H9 (cell line): Measurements from ENCODE around the gene TAS1R1. TPM values are rescaled to one million over a fixed set of nuclear protein-coding genes. Genes with fewer than 3 reads are reported as not detected.

Experiments used
- DNase-seq: peaks from one replicate; pipeline ENCODE4 v3.0.0-alpha.2; 2017
- H2AFZ ChIP-seq: one replicate; pipeline ENCODE4 v1.6.1; 2013; ENCODE audit warnings: mild to moderate bottlenecking, low read length, control low read depth, moderate library complexity
- H2AK5ac ChIP-seq: 2 replicates; pipeline ENCODE4 v1.6.1; 2013; ENCODE audit warnings: low read length, control low read depth, mixed read lengths; ENCODE audit not compliant: insufficient read length
- H2BK120ac ChIP-seq: one replicate; pipeline ENCODE4 v1.6.1; 2013; ENCODE audit warnings: low read depth, mild to moderate bottlenecking, low read length, control low read depth, inconsistent platforms; ENCODE audit not compliant: poor library complexity, severe bottlenecking
- H2BK12ac ChIP-seq: 2 replicates; pipeline ENCODE4 v1.6.1; 2013; ENCODE audit warnings: low read length, control low read depth, mixed read lengths, low read depth; ENCODE audit not compliant: insufficient read length
- H2BK15ac ChIP-seq: 2 replicates; pipeline ENCODE4 v1.6.1; 2013; ENCODE audit warnings: low read depth, low read length, control low read depth
- H2BK20ac ChIP-seq: one replicate; pipeline ENCODE4 v1.6.1; 2013; ENCODE audit warnings: low read depth, mild to moderate bottlenecking, low read length, control low read depth, inconsistent platforms; ENCODE audit not compliant: poor library complexity, severe bottlenecking
- H2BK5ac ChIP-seq: 2 replicates; pipeline ENCODE4 v1.6.1; 2013; ENCODE audit warnings: low read length, control low read depth, mixed read lengths; ENCODE audit not compliant: insufficient read length
- H3K14ac ChIP-seq: 2 replicates; pipeline ENCODE4 v1.6.1; 2013; ENCODE audit warnings: low read length, control low read depth; ENCODE audit not compliant: insufficient read depth
- H3K18ac ChIP-seq: 2 replicates; pipeline ENCODE4 v1.6.1; 2013; ENCODE audit warnings: low read depth, mild to moderate bottlenecking, mixed read lengths, low read length, control low read depth; ENCODE audit not compliant: insufficient read length
- H3K23ac ChIP-seq: 2 replicates; pipeline ENCODE4 v1.6.1; 2013; ENCODE audit warnings: low read length, control low read depth, mixed read lengths, low read depth; ENCODE audit not compliant: insufficient read length
- H3K23me2 ChIP-seq: 2 replicates; pipeline ENCODE4 v1.6.1; 2013; ENCODE audit warnings: low read depth, mild to moderate bottlenecking, mixed read lengths, low read length, control low read depth; ENCODE audit not compliant: insufficient read length, poor library complexity, severe bottlenecking
- H3K27ac ChIP-seq: 2 replicates; pipeline ENCODE4 v1.5.1; 2013; ENCODE audit warnings: low read length, control low read depth, mixed read lengths, low read depth; ENCODE audit not compliant: insufficient read length
- H3K27me3 ChIP-seq: 2 replicates; pipeline ENCODE4 v1.6.1; 2013; ENCODE audit warnings: low read length, control low read depth, inconsistent platforms; ENCODE audit not compliant: insufficient read depth
- H3K4ac ChIP-seq: 2 replicates; pipeline ENCODE4 v1.6.1; 2013; ENCODE audit warnings: low read depth, mild to moderate bottlenecking, control low read depth, inconsistent platforms, low read length, moderate library complexity
- H3K4me1 ChIP-seq: 2 replicates; pipeline ENCODE4 v1.6.1; 2013; ENCODE audit warnings: low read length, control low read depth, inconsistent platforms; ENCODE audit not compliant: insufficient read depth
- H3K4me2 ChIP-seq: 2 replicates; pipeline ENCODE4 v1.6.1; 2013; ENCODE audit warnings: low read length, control low read depth, mixed read lengths; ENCODE audit not compliant: insufficient read length, insufficient read depth
- H3K56ac ChIP-seq: 2 replicates; pipeline ENCODE4 v1.6.1; 2013; ENCODE audit warnings: low read depth, mild to moderate bottlenecking, mixed read lengths, low read length, control low read depth; ENCODE audit not compliant: insufficient read length
- H3K79me1 ChIP-seq: 2 replicates; pipeline ENCODE4 v1.6.1; 2013; ENCODE audit warnings: low read depth, mild to moderate bottlenecking, moderate library complexity, low read length, control low read depth, inconsistent platforms; ENCODE audit not compliant: insufficient read depth, poor library complexity, severe bottlenecking
- H3K79me2 ChIP-seq: 2 replicates; pipeline ENCODE4 v1.6.1; 2013; ENCODE audit warnings: low read length, control low read depth, inconsistent platforms; ENCODE audit not compliant: insufficient read depth
- H3K9ac ChIP-seq: 2 replicates; pipeline ENCODE4 v1.6.1; 2013; ENCODE audit warnings: low read length, control low read depth, mixed read lengths; ENCODE audit not compliant: insufficient read length; ENCODE audit errors: extremely low read depth
- H3K9me3 ChIP-seq: one replicate; pipeline ENCODE4 v1.6.1; 2013; ENCODE audit warnings: low read depth, low read length, inconsistent platforms; ENCODE audit not compliant: control insufficient read depth
- H3T11ph ChIP-seq: one replicate; pipeline ENCODE4 v1.6.1; 2013; ENCODE audit warnings: mild to moderate bottlenecking, low read length, control low read depth, inconsistent platforms
- H4K20me1 ChIP-seq: one replicate; pipeline ENCODE4 v1.6.1; 2013; ENCODE audit not compliant: control insufficient read depth, insufficient read length, insufficient read depth
- H4K5ac ChIP-seq: 2 replicates; pipeline ENCODE4 v1.6.1; 2013; ENCODE audit warnings: low read depth, mild to moderate bottlenecking, mixed read lengths, low read length, control low read depth; ENCODE audit not compliant: insufficient read length
- H4K8ac ChIP-seq: replicated peaks from 2 replicates; pipeline ENCODE4 v1.6.1; 2013; ENCODE audit warnings: low read length, control low read depth, mixed read lengths, low read depth; ENCODE audit not compliant: insufficient read length
- H4K91ac ChIP-seq: 2 replicates; pipeline ENCODE4 v1.6.1; 2013; ENCODE audit warnings: low read depth, mild to moderate bottlenecking, moderate library complexity, mixed read lengths, low read length, control low read depth; ENCODE audit not compliant: insufficient read length
- H3K27ac Mint-ChIP-seq, 3 experiments: 2 replicates in 2 of 3; 3 replicates in 1 of 3; pipeline ENCODE4 v1.8.0; 2020 to 2021; ENCODE audit warnings: mixed read lengths in 3 of 3, mild to moderate bottlenecking in 1 of 3, moderate library complexity in 1 of 3
- H3K27me3 Mint-ChIP-seq: 2 replicates; pipeline ENCODE4 v1.8.0; 2021; ENCODE audit warnings: low read depth, mild to moderate bottlenecking, moderate library complexity, mixed read lengths
- H3K36me3 Mint-ChIP-seq, 3 experiments: 2 replicates in 2 of 3; 3 replicates in 1 of 3; pipeline ENCODE4 v1.8.0; 2020 to 2021; ENCODE audit warnings: low read depth in 3 of 3, mixed read lengths in 3 of 3; ENCODE audit not compliant: insufficient read depth in 1 of 3
- H3K4me1 Mint-ChIP-seq, 2 experiments: 2 replicates each; pipeline ENCODE4 v1.8.0; 2020; ENCODE audit warnings: mixed read lengths in 2 of 2
- H3K4me3 Mint-ChIP-seq, 2 experiments: 2 replicates in 1 of 2; 3 replicates in 1 of 2; pipeline ENCODE4 v1.8.0; 2020 to 2021; ENCODE audit warnings: mild to moderate bottlenecking in 2 of 2, mixed read lengths in 2 of 2, moderate library complexity in 1 of 2
- H3K9me3 Mint-ChIP-seq, 2 experiments: 2 replicates in 1 of 2; 3 replicates in 1 of 2; pipeline ENCODE4 v1.8.0; 2020; ENCODE audit warnings: mild to moderate bottlenecking in 2 of 2, mixed read lengths in 2 of 2, moderate library complexity in 1 of 2
- WGBS: extraction: QIAGEN DNeasy Blood & Tissue Kit; methylation state at CpG from one replicate; pipeline ENCODE4 v1.1.7; 2013; ENCODE audit warnings: missing lambda C conversion rate, low lambda C conversion rate, mixed read lengths; ENCODE audit not compliant: insufficient read length; ENCODE audit errors: extremely low coverage; 5-methylcytosine and 5-hydroxymethylcytosine counted together
- total RNA-seq: library from RNA; stranded (reverse); gene quantifications from 2 replicates; pipeline ENCODE4 v1.2.1, GENCODE V29; 2021
- TF ChIP-seq, protein P1 (sequence below): fragments of 200-600 bp; sonication (generic); conservative IDR thresholded peaks from 3 replicates; pipeline ENCODE4 v1.8.0; 2021; ENCODE audit warnings: antibody characterized with exemption, mild to moderate bottlenecking

Gene TAS1R1
- total RNA-seq, 1 experiment from 2014 or later: not detected

DNA sequence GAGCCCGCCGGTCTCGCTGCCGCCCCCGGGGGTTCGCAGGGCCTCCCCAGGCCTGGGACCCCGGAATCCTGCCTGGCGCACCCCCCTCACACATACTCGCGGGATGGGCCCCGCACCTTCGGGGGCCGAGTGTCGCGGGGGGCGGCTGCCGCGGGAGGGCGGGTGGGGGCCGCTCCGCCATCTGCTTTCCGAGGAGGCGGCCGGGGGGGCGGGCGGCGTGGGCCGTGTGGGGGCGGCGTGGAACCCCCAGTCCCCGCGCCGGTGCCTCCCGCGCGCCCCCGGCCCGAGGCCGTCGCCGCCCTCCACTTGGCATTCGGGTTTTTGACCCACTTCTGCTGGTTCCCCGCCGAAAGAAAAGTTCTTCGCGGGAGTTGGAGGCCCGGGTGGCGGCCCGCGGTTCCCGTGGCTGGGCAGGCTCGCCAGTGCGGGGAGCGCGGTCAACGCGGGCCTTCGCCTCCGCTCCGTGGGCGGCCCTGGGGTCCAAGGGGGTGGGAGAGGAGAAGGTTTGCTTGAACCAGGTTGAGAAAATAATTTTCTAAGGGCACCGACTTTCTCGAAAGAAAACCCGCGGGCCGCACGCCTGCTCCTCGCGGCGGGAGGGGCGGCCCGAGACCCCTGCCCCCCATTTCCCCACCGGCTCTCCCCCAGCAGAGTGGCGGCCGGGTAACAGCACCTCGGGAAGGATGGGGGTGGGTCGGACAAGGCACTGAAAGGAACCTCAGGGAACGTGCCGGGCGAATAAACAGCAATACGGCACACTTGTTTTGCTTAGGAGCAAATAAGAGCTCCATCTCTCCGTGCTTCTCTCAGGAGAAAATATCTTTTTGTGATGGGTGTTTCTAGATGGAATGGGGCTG is 60.0 kb downstream of the TAS1R1 start:
- Mint-ChIP-seq H3K36me3 (peaks cover 13 to 41% (median 32%) of the 10 kb centered on the region in 3 experiments; a peak in 6 of 7 replicates), H3K9me3 (no peaks in the 10 kb centered on the region), H3K4me3 (peak overlapping the region; percentile 75 to 83), H3K27me3 (peaks cover 14% of the 10 kb centered on the region), H3K4me1 (peaks cover 13 to 15% of the 10 kb centered on the region in 2 experiments), H3K27ac (peak overlapping the region in 2 of 3 experiments; percentile 37 to 55; a peak in 2 of 7 replicates)
- WGBS: no CpG with 5 or more reads among the region's 82 CpGs
- Histone ChIP-seq H3K27me3 (no peaks in the 10 kb centered on the region), H2AK5ac (no peak overlapping the region), H3K4ac (no peak overlapping the region), H3K27ac (no peak overlapping the region), H2BK15ac (no peak overlapping the region), H2AFZ (no peak overlapping the region), H3K4me2 (peak overlapping the region; percentile 78), H3T11ph (no peak overlapping the region), H4K91ac (no peak overlapping the region), H3K9me3 (no peaks in the 10 kb centered on the region), H2BK20ac (no peak overlapping the region), H3K18ac (no peak overlapping the region), H3K23me2 (peaks cover 17% of the 10 kb centered on the region), H3K14ac (peak overlapping the region; percentile 89; the same call in 1 of the 2 replicates), H4K20me1 (no peaks in the 10 kb centered on the region), H3K9ac (peak overlapping the region; percentile 33), H3K56ac (no peak overlapping the region), H3K79me1 (peaks cover 9% of the 10 kb centered on the region), H3K4me1 (no peaks in the 10 kb centered on the region), H2BK12ac (no peak overlapping the region), H3K79me2 (peaks cover 15% of the 10 kb centered on the region; the same call in 1 of the 2 replicates), H4K8ac (no peak overlapping the region), H3K23ac (no peak overlapping the region), H4K5ac (no peak overlapping the region), H2BK5ac (no peak overlapping the region), H2BK120ac (no peak overlapping the region)
- DNase-seq: no peak
- TF ChIP-seq, protein P1, sequence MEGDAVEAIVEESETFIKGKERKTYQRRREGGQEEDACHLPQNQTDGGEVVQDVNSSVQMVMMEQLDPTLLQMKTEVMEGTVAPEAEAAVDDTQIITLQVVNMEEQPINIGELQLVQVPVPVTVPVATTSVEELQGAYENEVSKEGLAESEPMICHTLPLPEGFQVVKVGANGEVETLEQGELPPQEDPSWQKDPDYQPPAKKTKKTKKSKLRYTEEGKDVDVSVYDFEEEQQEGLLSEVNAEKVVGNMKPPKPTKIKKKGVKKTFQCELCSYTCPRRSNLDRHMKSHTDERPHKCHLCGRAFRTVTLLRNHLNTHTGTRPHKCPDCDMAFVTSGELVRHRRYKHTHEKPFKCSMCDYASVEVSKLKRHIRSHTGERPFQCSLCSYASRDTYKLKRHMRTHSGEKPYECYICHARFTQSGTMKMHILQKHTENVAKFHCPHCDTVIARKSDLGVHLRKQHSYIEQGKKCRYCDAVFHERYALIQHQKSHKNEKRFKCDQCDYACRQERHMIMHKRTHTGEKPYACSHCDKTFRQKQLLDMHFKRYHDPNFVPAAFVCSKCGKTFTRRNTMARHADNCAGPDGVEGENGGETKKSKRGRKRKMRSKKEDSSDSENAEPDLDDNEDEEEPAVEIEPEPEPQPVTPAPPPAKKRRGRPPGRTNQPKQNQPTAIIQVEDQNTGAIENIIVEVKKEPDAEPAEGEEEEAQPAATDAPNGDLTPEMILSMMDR: no peak
